ENCODE measurements around the gene ZFHX3. TPM values are rescaled to one million over a fixed set of nuclear protein-coding genes. Genes with fewer than 3 reads are reported as not detected.

Gene ZFHX3
- total and polyA plus RNA-seq, 10 of the 15 experiments (the other 5 are each of a cell fraction or from before 2014, with no cell fraction given): 0.68 to 8.6 (median 2.0) TPM

- intact Hi-C loops (cut with micrococcal nuclease; ENCODE audit: unreplicated experiment): no loop called here
- H3K4me3 ChIP-seq: no peak overlapping the region
- in situ Hi-C loops (cut with MboI): no loop called here
- H3K79me2 ChIP-seq (ENCODE audit: control insufficient read depth, insufficient read depth, low read length): no peaks in the 10 kb centered on the region
- TF ChIP-seq RUNX3 (IDR thresholded peaks at IDR 0.05; ENCODE audit: low read length) (no peak), SMC3 (IDR thresholded peaks at IDR 0.05; ENCODE audit: borderline replicate concordance, low read length) (no peak), IKZF2 (IDR thresholded peaks at IDR 0.05) (no peak), EZH2 (IDR thresholded peaks at IDR 0.05; ENCODE audit: borderline replicate concordance, control insufficient read depth, low read depth, low read length) (no peak), HCFC1 (IDR thresholded peaks at IDR 0.05; ENCODE audit: low read length) (no peak), JUND (IDR thresholded peaks at IDR 0.05; ENCODE audit: low read depth, low read length) (no peak), E2F8 (IDR thresholded peaks at IDR 0.05; ENCODE audit: low read depth, partially characterized antibody) (no peak), PAX5 (IDR thresholded peaks at IDR 0.05; ENCODE audit: borderline replicate concordance, low read depth, low read length) (no peak), ETV6 (conservative IDR thresholded peaks at IDR 0.05 in 1 of 2, IDR thresholded peaks at IDR 0.05 in 1 of 2; ENCODE audit: borderline replicate concordance in 1 of 2, low read depth in 1 of 2) (no peak), PKNOX1 (IDR thresholded peaks at IDR 0.05) (no peak), ZNF217 (IDR thresholded peaks at IDR 0.05) (no peak), IKZF1 (conservative IDR thresholded peaks at IDR 0.05) (no peak), FOXK2 (IDR thresholded peaks at IDR 0.05) (no peak), CEBPZ (IDR thresholded peaks at IDR 0.05; ENCODE audit: low read depth, low read length) (no peak), NFXL1 (IDR thresholded peaks at IDR 0.05; ENCODE audit: borderline replicate concordance) (no peak), NR2C1 (IDR thresholded peaks at IDR 0.05) (no peak)
- 67% methylated on average over 3 of the region's 3 CpGs for WGBS (ENCODE audit: insufficient coverage, insufficient replicate concordance, low lambda C conversion rate, missing lambda C conversion rate)
- no peaks in the 10 kb centered on the region for H4K20me1 ChIP-seq (ENCODE audit: control insufficient read depth, insufficient read depth)
- no peaks in the 10 kb centered on the region for H3K36me3 ChIP-seq (ENCODE audit: control insufficient read depth in 2 of 2, insufficient read depth in 2 of 2, low read length in 1 of 2)
- H3K27ac ChIP-seq (ENCODE audit: control insufficient read depth, insufficient read depth): no peak overlapping the region
- CTCF ChIA-PET: interaction anchor here (2.3 kb wide), 1 partner anchor 229 kb away, joined by 10 read pairs; no protein-coding TSS in a partner anchor
- POLR2A ChIA-PET: no interaction called here
- H3K27me3 ChIP-seq (replicated peaks in 1 of 2; ENCODE audit: control insufficient read depth in 2 of 2, insufficient read depth in 2 of 2, low read length in 1 of 2): peaks cover 21 to 42% of the 10 kb centered on the region in 2 experiments
- RAD21 ChIA-PET (ENCODE audit: unreplicated experiment): interaction anchor here (0.9 to 1.2 kb wide), 2 partner anchors 135 to 230 kb away, joined by 3 read pairs; no protein-coding TSS in a partner anchor
- no peak overlapping the region for H3K4me2 ChIP-seq (ENCODE audit: control insufficient read depth, insufficient read depth)
- ATAC-seq: no peak
- SMC1A ChIA-PET (ENCODE audit: uncharacterized antibody, unreplicated experiment): interaction anchor here (0.8 to 1.8 kb wide), 4 partner anchors 20 to 229 kb away, joined by 4 to 6 read pairs (median 4); no protein-coding TSS in a partner anchor
- FAIRE-seq: no peak
- BruUV-seq (replicated peaks): no TSS peak
- DNase-seq (ENCODE audit: low read depth, low spot score): no peak
- no peak overlapping the region for H3K9ac ChIP-seq (ENCODE audit: control insufficient read depth, insufficient read depth, low read length)
- H3K4me1 ChIP-seq (ENCODE audit: control insufficient read depth, insufficient read depth, low read length): no peaks in the 10 kb centered on the region
- no peak overlapping the region for H2AFZ ChIP-seq (ENCODE audit: control insufficient read depth, low read depth, low read length)
- no peaks in the 10 kb centered on the region for H3K9me3 ChIP-seq (replicated peaks; ENCODE audit: control insufficient read depth, insufficient read depth, low read length)
These were observed 14.2 kb upstream of the ZFHX3 start for GRCh38 chr16:73062001-73062616.
